Fibroblast of mammary gland (primary cell): ENCODE data around the gene CHRNA5.
"Not testable (repeated sequence)": the region's sequence is repeated elsewhere in the genome, so short reads cannot be mapped to it uniquely, and the experiment has no call there.

ENCODE experiments used
- DNase-seq: peaks from one replicate; pipeline ENCODE4 v3.0.0-alpha.2; 2010; ENCODE audit warnings: low read depth
- H3K4me3 ChIP-seq: 2 replicates; pipeline ENCODE4 v1.5.1; 2011; ENCODE audit warnings: low read depth, mild to moderate bottlenecking, low read length, moderate library complexity; ENCODE audit not compliant: control insufficient read depth
- CTCF ChIP-seq: conservative IDR thresholded peaks from 2 replicates; pipeline ENCODE4 v1.5.1; 2011; ENCODE audit warnings: low read depth, low read length, inconsistent platforms; ENCODE audit not compliant: control insufficient read depth, insufficient read depth

Gene CHRNA5

GRCh38 chr15:78597583-78597982 lies 32.3 kb downstream of the CHRNA5 start:
- no peak overlapping the region for H3K4me3 ChIP-seq
- no peak for TF ChIP-seq CTCF
- no peak for DNase-seq

GRCh38 chr15:78598348-78598747 lies 33.0 kb downstream of the CHRNA5 start:
- TF ChIP-seq CTCF: no peak
- H3K4me3 ChIP-seq: no peak overlapping the region
- DNase-seq: no peak

- peak; percentile 3 for DNase-seq
- H3K4me3 ChIP-seq: no peak overlapping the region
- TF ChIP-seq CTCF: no peak
Observed at GRCh38 chr15:78599189-78599588, 33.9 kb downstream of the CHRNA5 start.

GRCh38 chr15:78603467-78603866 lies 38.1 kb downstream of the CHRNA5 start:
- no peak for DNase-seq
- no peak overlapping the region for H3K4me3 ChIP-seq
- no peak for TF ChIP-seq CTCF

GRCh38 chr15:78604420-78604819 lies 39.1 kb downstream of the CHRNA5 start:
- no peak for TF ChIP-seq CTCF
- H3K4me3 ChIP-seq: no peak overlapping the region
- DNase-seq: no peak

GRCh38 chr15:78605201-78605600 lies 39.9 kb downstream of the CHRNA5 start:
- no peak overlapping the region for H3K4me3 ChIP-seq
- no peak for TF ChIP-seq CTCF
- no peak for DNase-seq

GRCh38 chr15:78605680-78606079 lies 40.4 kb downstream of the CHRNA5 start:
- TF ChIP-seq CTCF: no peak
- DNase-seq: no peak
- no peak overlapping the region for H3K4me3 ChIP-seq

- H3K4me3 ChIP-seq, DNase-seq: not testable (repeated sequence)
Observed at GRCh38 chr15:78609551-78609950, 44.2 kb downstream of the CHRNA5 start.
